ENCODE data around the gene PRKRA. TPM values are rescaled to one million over a fixed set of nuclear protein-coding genes. Genes with fewer than 3 reads are reported as not detected.

Gene PRKRA
- total and polyA plus RNA-seq, 9 of the 15 experiments (the other 6 are each of a cell fraction or from before 2014, with no cell fraction given), result 14.1 to 78.1 (median 52.3) TPM

DNA sequence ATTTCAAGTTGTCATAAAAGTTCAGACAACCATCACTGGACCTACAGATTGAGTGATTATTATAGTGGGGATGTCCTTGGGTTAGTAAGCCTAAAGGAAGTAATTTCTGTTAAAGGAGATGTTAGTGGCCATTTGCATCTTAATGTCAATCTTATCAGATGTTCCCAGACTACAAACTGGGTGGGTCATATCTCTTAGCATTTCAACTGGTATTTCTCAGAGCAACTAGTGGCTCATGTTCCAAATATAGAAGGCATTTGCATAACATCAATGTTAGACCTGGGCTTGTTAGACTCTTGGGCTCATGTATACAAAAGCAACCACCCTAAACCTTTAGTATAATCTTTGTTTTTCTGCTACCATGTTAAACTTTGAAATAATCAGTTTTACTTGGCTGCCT, 47.2 kb upstream of the PRKRA start (continued):
- no peak for TF ChIP-seq GATAD2B (IDR thresholded peaks at IDR 0.05; ENCODE audit: borderline replicate concordance)
- no peak for TF ChIP-seq NFIX (CRISPR knock-in tag; IDR thresholded peaks at IDR 0.05; ENCODE audit: low read depth)
- TF ChIP-seq DPF2 (IDR thresholded peaks at IDR 0.05), result peak; percentile 84
- no peak for TF ChIP-seq ZNF717 (CRISPR knock-in tag; IDR thresholded peaks at IDR 0.05)
- no peak for TF ChIP-seq CHD1 (IDR thresholded peaks at IDR 0.05; ENCODE audit: low read length)
- TF ChIP-seq NCOA6 (IDR thresholded peaks at IDR 0.05), result no peak
- TF ChIP-seq RERE (CRISPR knock-in tag; IDR thresholded peaks at IDR 0.05; ENCODE audit: borderline replicate concordance), result no peak
- TF ChIP-seq SMARCA4 (IDR thresholded peaks at IDR 0.05), result peak; percentile 73
- TF ChIP-seq ZNF165 (CRISPR knock-in tag; IDR thresholded peaks at IDR 0.05; ENCODE audit: borderline replicate concordance), result no peak
- TF ChIP-seq KLF16 (IDR thresholded peaks at IDR 0.05), result 0 out of 2 replicates have a peak, but pooled peaks have one; percentile 34
- peak; percentile 40; the same call in 1 of the 2 replicates for TF ChIP-seq SOX6 (IDR thresholded peaks at IDR 0.05)
- TF ChIP-seq PHB (CRISPR knock-in tag; IDR thresholded peaks at IDR 0.05), result no peak
- no peak for TF ChIP-seq ZNF583 (CRISPR knock-in tag; IDR thresholded peaks at IDR 0.05)
- TF ChIP-seq FOXA1 (IDR thresholded peaks at IDR 0.05; ENCODE audit: borderline replicate concordance), result no peak
- TF ChIP-seq ZNF316 (IDR thresholded peaks at IDR 0.05), result no peak
- TF ChIP-seq CTCFL (IDR thresholded peaks at IDR 0.05; ENCODE audit: borderline replicate concordance, insufficient read depth, low read depth, low read length, poor library complexity, severe bottlenecking), result no peak
- TF ChIP-seq, protein P1, sequence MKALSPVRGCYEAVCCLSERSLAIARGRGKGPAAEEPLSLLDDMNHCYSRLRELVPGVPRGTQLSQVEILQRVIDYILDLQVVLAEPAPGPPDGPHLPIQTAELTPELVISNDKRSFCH (CRISPR knock-in tag; IDR thresholded peaks at IDR 0.05), result no peak
- TF ChIP-seq, protein P1 (tag; IDR thresholded peaks at IDR 0.05), result no peak
- TF ChIP-seq BRF1 (IDR thresholded peaks at IDR 0.05; ENCODE audit: borderline replicate concordance, extremely low read depth, insufficient read length), result no peak
- TF ChIP-seq SAP30 (IDR thresholded peaks at IDR 0.05; ENCODE audit: borderline replicate concordance, insufficient read depth, low read depth, low read length, poor library complexity, severe bottlenecking), result no peak
- no peak for TF ChIP-seq PCBP2 (IDR thresholded peaks at IDR 0.05; ENCODE audit: low read depth, low read length, poor library complexity, severe bottlenecking)
- TF ChIP-seq ATF3 (IDR thresholded peaks at IDR 0.05), result peak; percentile 67
- no peak for TF ChIP-seq ATF3 (CRISPR knock-in tag; conservative IDR thresholded peaks at IDR 0.05)

All from K562 (cell line).